ENCODE data around the gene SLC43A1. TPM values are rescaled to one million over a fixed set of nuclear protein-coding genes. Genes with fewer than 3 reads are reported as not detected.
"Not testable (repeated sequence)": the region's sequence is repeated elsewhere in the genome, so short reads cannot be mapped to it uniquely, and the experiment has no call there.

Gene SLC43A1
- total RNA-seq, 1 donor from 2014 or later = 4.3 TPM

DNA sequence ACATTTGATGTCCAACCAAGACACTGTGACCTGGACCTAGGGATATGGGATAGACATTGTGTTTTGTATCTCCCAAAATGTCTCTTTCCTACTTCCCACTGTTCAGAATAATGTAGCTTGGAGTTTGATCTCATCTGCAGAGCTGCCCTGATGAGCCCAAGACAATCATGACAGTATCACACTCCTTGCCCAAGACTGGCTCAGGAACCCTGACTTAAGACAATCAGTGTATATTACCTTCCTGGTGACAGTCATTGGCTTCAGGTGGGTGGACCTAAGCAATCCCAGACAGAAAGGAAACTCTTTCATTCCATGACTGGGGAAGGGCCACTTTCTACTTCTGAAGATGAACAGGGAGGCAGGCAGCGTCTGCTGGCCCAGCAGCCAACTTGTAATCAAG lies 69.4 kb downstream of the SLC43A1 start:
- Histone ChIP-seq H3K9me3 (replicated peaks) (no peaks in the 10 kb centered on the region), H3K36me3 (no peaks in the 10 kb centered on the region), H3K4me1 (no peaks in the 10 kb centered on the region), H3K27me3 (ENCODE audit: low read depth) (peaks cover 4% of the 10 kb centered on the region), H3K27ac (replicated peaks) (no peak overlapping the region), H3K4me3 (no peak overlapping the region)
- intact Hi-C loops (cut with micrococcal nuclease) = no loop called here
- TF ChIP-seq, protein P1, sequence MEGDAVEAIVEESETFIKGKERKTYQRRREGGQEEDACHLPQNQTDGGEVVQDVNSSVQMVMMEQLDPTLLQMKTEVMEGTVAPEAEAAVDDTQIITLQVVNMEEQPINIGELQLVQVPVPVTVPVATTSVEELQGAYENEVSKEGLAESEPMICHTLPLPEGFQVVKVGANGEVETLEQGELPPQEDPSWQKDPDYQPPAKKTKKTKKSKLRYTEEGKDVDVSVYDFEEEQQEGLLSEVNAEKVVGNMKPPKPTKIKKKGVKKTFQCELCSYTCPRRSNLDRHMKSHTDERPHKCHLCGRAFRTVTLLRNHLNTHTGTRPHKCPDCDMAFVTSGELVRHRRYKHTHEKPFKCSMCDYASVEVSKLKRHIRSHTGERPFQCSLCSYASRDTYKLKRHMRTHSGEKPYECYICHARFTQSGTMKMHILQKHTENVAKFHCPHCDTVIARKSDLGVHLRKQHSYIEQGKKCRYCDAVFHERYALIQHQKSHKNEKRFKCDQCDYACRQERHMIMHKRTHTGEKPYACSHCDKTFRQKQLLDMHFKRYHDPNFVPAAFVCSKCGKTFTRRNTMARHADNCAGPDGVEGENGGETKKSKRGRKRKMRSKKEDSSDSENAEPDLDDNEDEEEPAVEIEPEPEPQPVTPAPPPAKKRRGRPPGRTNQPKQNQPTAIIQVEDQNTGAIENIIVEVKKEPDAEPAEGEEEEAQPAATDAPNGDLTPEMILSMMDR (IDR thresholded peaks at IDR 0.05; ENCODE audit: borderline replicate concordance) = no peak
- no peak for DNase-seq

DNA sequence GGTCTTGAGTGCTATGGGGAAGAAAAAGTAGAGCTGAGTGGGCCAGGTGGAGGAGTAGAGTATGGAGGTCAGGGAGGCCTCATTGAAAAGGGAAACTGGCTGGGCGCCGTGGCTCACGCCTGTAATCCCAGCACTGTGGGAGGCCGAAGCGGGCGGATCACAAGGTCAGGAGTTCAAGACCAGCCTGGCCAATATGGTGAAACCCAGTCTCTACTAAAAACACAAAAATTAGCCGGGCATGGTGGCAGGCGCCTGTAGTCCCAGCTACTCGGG lies 70.4 kb downstream of the SLC43A1 start:
- H3K4me3 ChIP-seq; H3K9me3 ChIP-seq (replicated peaks); intact Hi-C loops (cut with micrococcal nuclease); H3K4me1 ChIP-seq; H3K27ac ChIP-seq (replicated peaks); H3K27me3 ChIP-seq (ENCODE audit: low read depth); DNase-seq; H3K36me3 ChIP-seq: not testable (repeated sequence)

DNA sequence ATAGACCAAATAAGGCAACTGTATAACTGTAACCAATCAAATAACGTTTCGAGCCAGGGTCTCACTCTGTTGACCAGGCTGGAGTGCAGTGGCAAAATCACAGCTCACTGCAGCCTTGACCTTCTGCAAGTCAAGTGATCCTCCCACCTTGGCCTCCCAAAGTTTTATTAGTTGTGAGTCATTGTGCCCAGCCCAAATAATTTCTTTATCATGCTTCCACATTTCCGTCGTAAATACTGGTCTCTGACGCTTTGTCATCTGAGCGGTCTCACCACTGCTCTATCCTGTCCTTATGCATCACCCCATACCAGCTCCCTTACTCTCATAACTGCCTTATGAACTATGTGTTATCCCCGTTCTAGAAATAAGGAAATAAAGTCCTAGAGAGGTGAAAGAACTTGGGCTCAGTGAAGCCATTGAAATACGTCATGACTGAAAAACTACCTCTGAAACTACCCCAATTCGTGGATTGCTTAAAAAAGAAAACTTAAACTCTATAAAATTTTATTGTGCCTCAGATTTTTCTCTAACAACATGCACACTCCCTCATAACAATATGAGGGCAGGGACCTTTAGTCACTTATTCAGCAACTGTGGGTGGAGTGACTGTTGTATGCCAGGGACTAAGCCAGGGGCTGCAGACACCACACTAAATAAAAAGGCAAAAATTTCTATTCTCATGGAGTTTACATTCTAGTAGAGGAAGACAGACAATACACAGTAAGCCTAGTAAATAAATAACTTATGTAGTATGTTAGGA lies 71.0 kb downstream of the SLC43A1 start:
- Histone ChIP-seq H3K27me3 (ENCODE audit: low read depth) (no peaks in the 10 kb centered on the region), H3K27ac (replicated peaks) (no peak overlapping the region), H3K36me3 (no peaks in the 10 kb centered on the region), H3K4me3 (no peak overlapping the region), H3K4me1 (no peaks in the 10 kb centered on the region), H3K9me3 (replicated peaks) (no peaks in the 10 kb centered on the region)
- DNase-seq = no peak
- TF ChIP-seq, protein P1 (IDR thresholded peaks at IDR 0.05; ENCODE audit: borderline replicate concordance) = no peak
- intact Hi-C loops (cut with micrococcal nuclease) = no loop called here

DNA sequence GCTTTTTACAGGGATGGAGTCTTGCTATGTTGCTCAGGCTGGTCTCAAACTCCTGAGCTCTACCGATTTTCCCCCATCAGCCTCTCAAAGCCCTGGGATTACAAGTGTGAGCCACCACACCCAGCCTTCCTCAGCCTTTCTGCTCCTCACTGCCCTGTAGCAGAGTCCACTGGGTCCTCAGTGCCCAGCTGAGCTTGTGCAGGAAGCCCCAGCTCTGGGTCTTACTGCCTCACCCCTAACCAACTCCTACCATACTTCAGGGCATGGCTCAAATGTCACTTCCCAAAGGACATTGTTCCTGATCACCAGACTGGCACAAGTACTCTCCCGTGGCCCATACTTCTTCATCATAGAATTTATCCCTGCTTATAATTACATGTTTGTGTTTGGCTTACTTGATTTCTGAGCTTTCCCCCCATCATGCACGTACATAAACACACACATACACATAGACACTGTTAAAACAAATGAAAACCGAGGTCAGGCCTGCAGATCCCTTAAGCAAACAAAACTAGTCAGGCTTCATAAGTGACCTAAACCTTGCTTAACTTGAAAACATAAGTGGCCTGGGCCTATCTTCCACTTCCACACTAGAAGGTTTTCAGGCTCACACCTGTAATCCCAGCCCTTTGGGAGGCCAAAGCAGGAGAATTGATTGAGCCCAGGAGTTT lies 74.6 kb downstream of the SLC43A1 start:
- no peak for DNase-seq
- no peaks in the 10 kb centered on the region for H3K9me3 ChIP-seq (replicated peaks)
- H3K4me3 ChIP-seq = no peak overlapping the region
- intact Hi-C loops (cut with micrococcal nuclease) = no loop called here
- no peaks in the 10 kb centered on the region for H3K27me3 ChIP-seq (ENCODE audit: low read depth)
- no peak overlapping the region for H3K27ac ChIP-seq (replicated peaks)
- H3K36me3 ChIP-seq = no peaks in the 10 kb centered on the region
- TF ChIP-seq, protein P1 (IDR thresholded peaks at IDR 0.05; ENCODE audit: borderline replicate concordance) = no peak
- H3K4me1 ChIP-seq = no peaks in the 10 kb centered on the region

DNA sequence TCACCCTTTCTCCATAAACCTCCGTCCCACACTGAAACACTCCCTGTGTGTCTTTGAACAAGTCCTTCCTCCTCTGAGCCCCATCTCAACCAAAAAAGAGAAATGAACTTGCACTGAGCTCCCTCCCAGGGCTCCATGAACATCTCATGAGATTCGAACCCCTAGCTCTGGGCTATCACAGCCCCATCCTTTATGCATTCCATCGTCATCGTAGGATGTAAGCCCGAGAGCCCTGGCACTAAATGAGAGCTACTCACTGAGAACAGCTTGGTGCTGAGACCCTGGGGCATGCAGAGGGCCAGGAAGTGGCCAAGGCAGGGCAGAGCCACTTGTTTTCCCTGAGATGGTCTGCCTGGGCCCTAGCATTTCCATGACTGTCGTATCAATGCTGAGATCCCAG lies 75.7 kb downstream of the SLC43A1 start:
- DNase-seq = no peak
- Histone ChIP-seq H3K4me3 (no peak overlapping the region), H3K9me3 (replicated peaks) (no peaks in the 10 kb centered on the region), H3K27ac (replicated peaks) (no peak overlapping the region), H3K27me3 (ENCODE audit: low read depth) (no peaks in the 10 kb centered on the region), H3K4me1 (no peaks in the 10 kb centered on the region), H3K36me3 (no peaks in the 10 kb centered on the region)
- TF ChIP-seq, protein P1 (IDR thresholded peaks at IDR 0.05; ENCODE audit: borderline replicate concordance) = no peak
- intact Hi-C loops (cut with micrococcal nuclease) = no loop called here
